Measurements from ENCODE around the gene ELOVL6. TPM values are rescaled to one million over a fixed set of nuclear protein-coding genes. Genes with fewer than 3 reads are reported as not detected.
A peak's percentile ranks its signal among the peaks of the same experiment; 100 is the strongest.

The ELOVL6 gene
- polyA plus RNA-seq, 1 donor from 2014 or later = 21.3 TPM

GRCh38 chr4:110091434-110092140, 106.8 kb downstream of the ELOVL6 start:
- H4K20me1 ChIP-seq (ENCODE audit: insufficient read depth) = no peaks in the 10 kb centered on the region
- no peaks in the 10 kb centered on the region for H3K9me2 ChIP-seq (ENCODE audit: insufficient read depth, low read length)
- H3K4me2 ChIP-seq (ENCODE audit: low read length) = peak overlapping the region; percentile 12
- no peak overlapping the region for H2AFZ ChIP-seq (ENCODE audit: low read depth, low read length)
- H3K27ac ChIP-seq (ENCODE audit: low read length) = peak overlapping the region; percentile 48
- H3K9ac ChIP-seq (ENCODE audit: low read length) = no peak overlapping the region
- peak overlapping the region; percentile 13 for H3K4me3 ChIP-seq (ENCODE audit: low read length)
- H3K27me3 ChIP-seq (ENCODE audit: insufficient read depth, low read depth, low read length) = no peaks in the 10 kb centered on the region
- peaks cover 3% of the 10 kb centered on the region for H3K36me3 ChIP-seq (ENCODE audit: insufficient read depth, low read length)
- peaks cover 5% of the 10 kb centered on the region for H3K79me2 ChIP-seq (replicated peaks; ENCODE audit: insufficient read depth, low read length)
- TF ChIP-seq POLR2AphosphoS5 (IDR thresholded peaks at IDR 0.05) (no peak), MXI1 (conservative IDR thresholded peaks at IDR 0.05; ENCODE audit: poor library complexity, severe bottlenecking) (no peak), RAD21 (conservative IDR thresholded peaks at IDR 0.05) (no peak), SMC3 (conservative IDR thresholded peaks at IDR 0.05; ENCODE audit: poor library complexity) (no peak), EP300 (conservative IDR thresholded peaks at IDR 0.05; ENCODE audit: poor library complexity, severe bottlenecking) (no peak), CTCF (IDR thresholded peaks at IDR 0.05; ENCODE audit: poor library complexity, severe bottlenecking) (no peak), EZH2 (IDR thresholded peaks at IDR 0.05; ENCODE audit: borderline replicate concordance, insufficient read depth, low read length, poor library complexity, severe bottlenecking) (no peak), TAF1 (IDR thresholded peaks at IDR 0.05; ENCODE audit: low read depth) (no peak), REST (IDR thresholded peaks at IDR 0.05; ENCODE audit: borderline replicate concordance) (no peak)
- no peaks in the 10 kb centered on the region for H3F3A ChIP-seq (ENCODE audit: insufficient read depth, low read length, poor library complexity, severe bottlenecking)
- no peaks in the 10 kb centered on the region for H3K9me3 ChIP-seq (ENCODE audit: low read length)

- H3K27me3 ChIP-seq (ENCODE audit: insufficient read depth, low read depth, low read length) = no peaks in the 10 kb centered on the region
- H3K4me3 ChIP-seq (ENCODE audit: low read length) = no peak overlapping the region
- no peaks in the 10 kb centered on the region for H3K9me3 ChIP-seq (ENCODE audit: low read length)
- H2AFZ ChIP-seq (ENCODE audit: low read depth, low read length) = no peak overlapping the region
- no peaks in the 10 kb centered on the region for H4K20me1 ChIP-seq (ENCODE audit: insufficient read depth)
- H3K9ac ChIP-seq (ENCODE audit: low read length) = no peak overlapping the region
- no peak overlapping the region for H3K4me2 ChIP-seq (ENCODE audit: low read length)
- H3K9me2 ChIP-seq (ENCODE audit: insufficient read depth, low read length) = no peaks in the 10 kb centered on the region
- no peak overlapping the region for H3K27ac ChIP-seq (ENCODE audit: low read length)
- H3K36me3 ChIP-seq (ENCODE audit: insufficient read depth, low read length) = peaks cover 3% of the 10 kb centered on the region
- H3F3A ChIP-seq (ENCODE audit: insufficient read depth, low read length, poor library complexity, severe bottlenecking) = no peaks in the 10 kb centered on the region
- peaks cover 5% of the 10 kb centered on the region for H3K79me2 ChIP-seq (replicated peaks; ENCODE audit: insufficient read depth, low read length)
- TF ChIP-seq MXI1 (conservative IDR thresholded peaks at IDR 0.05; ENCODE audit: poor library complexity, severe bottlenecking) = no peak
- TF ChIP-seq TAF1 (IDR thresholded peaks at IDR 0.05; ENCODE audit: low read depth) = no peak
Measured at GRCh38 chr4:110088670-110089069, 109.7 kb downstream of the ELOVL6 start.
